Measurements from ENCODE around the gene ADIRF. TPM values are rescaled to one million over a fixed set of nuclear protein-coding genes. Genes with fewer than 3 reads are reported as not detected.
A peak's percentile ranks its signal among the peaks of the same experiment; 100 is the strongest.
"Not testable (repeated sequence)": the region's sequence is repeated elsewhere in the genome, so short reads cannot be mapped to it uniquely, and the experiment has no call there.

ADIRF gene
- total RNA-seq = under 1 TPM in 1 of 5 experiments, not detected in 4; 0.56 TPM
- polyA plus RNA-seq = under 1 TPM in 1 of 2 donors, not detected in 1; 0.64 TPM
- total RNA-seq = 0.40 reads per million

DNA sequence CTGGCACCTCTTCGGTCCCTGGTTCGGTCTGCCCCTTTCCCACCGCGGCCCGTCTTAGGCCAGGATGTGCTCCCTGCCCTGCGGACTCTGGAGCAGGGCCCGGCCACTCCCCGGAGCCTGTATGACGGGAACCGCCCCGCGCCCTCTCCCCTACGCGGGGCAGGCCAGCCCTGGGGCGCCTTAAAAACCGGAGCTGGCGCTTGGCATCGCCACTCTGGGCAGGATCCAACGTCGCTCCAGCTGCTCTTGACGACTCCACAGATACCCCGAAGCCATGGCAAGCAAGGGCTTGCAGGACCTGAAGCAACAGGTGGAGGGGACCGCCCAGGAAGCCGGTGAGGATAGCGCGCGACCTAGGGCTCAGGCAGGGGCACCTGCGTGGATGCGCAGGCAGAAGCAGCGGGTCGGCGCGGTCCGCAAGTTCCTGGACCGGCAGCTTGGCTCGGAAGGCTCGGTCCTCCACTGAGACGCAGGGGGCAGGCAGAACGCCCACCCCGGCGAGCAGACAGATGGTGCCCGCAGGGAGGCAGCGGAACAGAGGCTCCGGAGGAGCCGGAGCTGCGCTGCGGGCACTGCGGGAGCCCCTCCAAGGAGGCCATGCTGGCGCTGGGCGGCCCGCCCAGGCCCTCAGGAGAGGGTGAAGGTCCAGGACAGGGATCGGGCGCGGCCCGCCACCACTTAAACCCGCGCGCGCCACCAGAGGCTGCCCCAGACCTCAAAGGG, at the start of gene ADIRF:
Gene ADIRF, plus strand, starts transcription at position 212 of the 723 bp plus-strand sequence. Its CDS starts 63 bp downstream, at position 275.
- no peaks in the 10 kb centered on the region for H3K27me3 ChIP-seq (ENCODE audit: control insufficient read depth in 2 of 2, insufficient read depth in 2 of 2, low read length in 2 of 2)
- peak within 1 kb of the TSS; percentile 20 for H3K4me3 ChIP-seq (ENCODE audit: low read length)
- POLR2A ChIA-PET = interaction anchor here (1.2 to 2.0 kb wide), 4 partner anchors 8 to 127 kb away, joined by 3 to 9 read pairs (median 6); partner anchors contain the start of gene SHLD2
- H3K36me3 ChIP-seq (ENCODE audit: control insufficient read depth in 2 of 3, insufficient read depth in 3 of 3, low read length in 3 of 3) = no peaks in the 10 kb centered on the region
- Mint-ChIP-seq H3K4me3 (peak within 1 kb of the TSS in 9 of 10 donors; percentile 32 to 85 (median 76)), H3K27me3 (peaks cover 0 to 40% (median 0%) of the 10 kb centered on the region in 5 donors), H3K4me1 (peaks cover 26 to 62% (median 55%) of the 10 kb centered on the region in 7 donors), H3K9me3 (peaks cover 0 to 2% (median 0%) of the 10 kb centered on the region in 11 donors), H3K36me3 (no peaks in the 10 kb centered on the region), H3K27ac (peak within 1 kb of the TSS in 5 of 9 donors; percentile 13 to 77 (median 37))
- intact Hi-C loops (cut with micrococcal nuclease) = loop anchor here in 1 of 2 donors (5.0 kb wide), 1 partner anchor 556 kb away; no protein-coding TSS in a partner anchor
- no peak for ATAC-seq
- no peak within 1 kb of the TSS for H3K27ac ChIP-seq (ENCODE audit: low read depth, low read length)
- no peaks in the 10 kb centered on the region for H3K9me3 ChIP-seq (ENCODE audit: control insufficient read depth in 2 of 3, low read length in 3 of 3)
- CTCF ChIA-PET = interaction anchor here (0.6 to 6.3 kb wide), 3 partner anchors 18 to 254 kb away, joined by 3 to 90 read pairs (median 4); no protein-coding TSS in a partner anchor
- DNase-seq = peak in 4 of 9 donors; percentile 19 to 37 (median 30)
- H3K4me1 ChIP-seq (ENCODE audit: control insufficient read depth in 2 of 2, insufficient read depth in 2 of 2, low read length in 2 of 2) = peaks cover 12 to 45% of the 10 kb centered on the region in 2 donors

DNA sequence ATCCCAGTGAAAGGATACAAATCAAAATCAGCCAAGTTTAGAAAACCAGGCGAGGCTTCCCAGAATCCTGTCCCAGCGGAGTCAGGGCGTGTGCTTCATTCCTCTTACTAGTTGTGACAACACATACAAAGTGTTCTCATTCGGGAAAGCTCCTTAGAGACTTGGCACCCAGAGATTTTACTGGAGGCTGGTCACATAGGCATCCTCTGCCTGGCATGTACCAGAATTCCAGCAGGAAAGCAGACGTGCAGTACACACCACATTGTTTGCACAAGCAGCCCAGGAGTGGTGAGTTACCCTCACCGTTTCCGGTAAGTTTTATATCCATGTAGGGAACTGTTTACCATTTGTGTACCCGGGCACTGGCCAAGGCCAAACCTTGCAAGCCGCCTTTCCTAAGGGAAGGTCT, 45.7 kb upstream of the ADIRF start:
- Mint-ChIP-seq H3K4me3 (no peak overlapping the region), H3K36me3 (peaks cover 0 to 22% (median 9%) of the 10 kb centered on the region in 5 donors), H3K4me1 (no peaks in the 10 kb centered on the region), H3K9me3 (no peaks in the 10 kb centered on the region), H3K27me3 (no peaks in the 10 kb centered on the region), H3K27ac (no peak overlapping the region)
- no peak overlapping the region for H3K4me3 ChIP-seq (ENCODE audit: low read length)
- CTCF ChIA-PET = no interaction called here
- H3K9me3 ChIP-seq (ENCODE audit: control insufficient read depth in 2 of 3, low read length in 3 of 3) = no peaks in the 10 kb centered on the region
- intact Hi-C loops (cut with micrococcal nuclease) = no loop called here
- no peaks in the 10 kb centered on the region for H3K36me3 ChIP-seq (ENCODE audit: control insufficient read depth in 2 of 3, insufficient read depth in 3 of 3, low read length in 3 of 3)
- no peaks in the 10 kb centered on the region for H3K27me3 ChIP-seq (ENCODE audit: control insufficient read depth in 2 of 2, insufficient read depth in 2 of 2, low read length in 2 of 2)
- ATAC-seq (no peak), DNase-seq (no peak)
- no peaks in the 10 kb centered on the region for H3K4me1 ChIP-seq (ENCODE audit: control insufficient read depth in 2 of 2, insufficient read depth in 2 of 2, low read length in 2 of 2)
- POLR2A ChIA-PET = no interaction called here
- H3K27ac ChIP-seq (ENCODE audit: low read depth, low read length) = no peak overlapping the region

DNA sequence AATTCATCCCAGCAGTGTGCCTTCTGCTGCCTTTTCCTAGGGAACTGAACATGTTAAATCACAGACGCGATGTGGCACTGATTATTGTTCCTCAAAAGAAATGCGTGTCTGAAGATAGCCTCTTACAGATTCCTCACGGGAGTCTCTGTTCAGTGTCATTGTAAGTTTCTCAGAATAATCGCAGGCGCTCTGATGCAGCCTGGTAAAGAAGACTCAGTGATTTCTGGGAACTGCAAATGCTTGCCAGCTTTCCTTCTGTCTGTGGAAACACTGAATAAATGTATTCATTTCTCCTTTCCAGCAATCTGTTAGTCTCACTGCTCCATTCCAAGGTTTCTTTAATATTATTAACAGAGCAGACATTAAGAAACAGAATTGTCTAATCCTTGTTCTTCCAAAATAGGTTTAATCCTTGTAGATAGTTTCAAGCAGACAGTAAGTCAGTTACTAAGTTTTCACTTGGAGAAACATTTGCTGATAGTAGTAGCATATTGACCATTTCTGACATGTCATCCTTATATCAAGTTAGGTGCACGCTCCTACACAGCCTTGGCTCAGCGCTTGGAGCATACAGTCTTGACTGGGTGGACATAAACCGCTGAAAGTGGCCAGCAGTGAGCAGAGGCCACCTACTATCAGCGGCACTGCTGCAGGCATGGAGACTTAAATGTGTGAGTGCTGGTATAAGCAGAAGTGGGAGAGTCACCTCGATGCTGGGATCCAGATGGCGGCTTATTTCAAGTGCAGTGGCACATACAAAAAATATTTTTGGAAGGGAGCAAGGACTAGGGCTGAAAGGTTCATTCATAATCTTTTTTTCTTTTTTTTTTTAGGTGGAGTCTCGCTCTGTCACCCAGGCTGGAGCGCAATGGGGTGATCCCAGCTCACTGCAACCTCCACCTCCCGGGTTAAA, 38.6 kb upstream of the ADIRF start:
- intact Hi-C loops (cut with micrococcal nuclease) = no loop called here
- no peak for DNase-seq
- no peaks in the 10 kb centered on the region for H3K9me3 ChIP-seq (ENCODE audit: control insufficient read depth in 2 of 3, low read length in 3 of 3)
- Mint-ChIP-seq H3K27ac (no peak overlapping the region), H3K36me3 (peaks cover 0 to 3% (median 0%) of the 10 kb centered on the region in 5 donors), H3K9me3 (no peaks in the 10 kb centered on the region), H3K4me1 (no peaks in the 10 kb centered on the region), H3K27me3 (no peaks in the 10 kb centered on the region), H3K4me3 (no peak overlapping the region)
- H3K4me1 ChIP-seq (ENCODE audit: control insufficient read depth in 2 of 2, insufficient read depth in 2 of 2, low read length in 2 of 2) = no peaks in the 10 kb centered on the region
- H3K36me3 ChIP-seq (ENCODE audit: control insufficient read depth in 2 of 3, insufficient read depth in 3 of 3, low read length in 3 of 3) = no peaks in the 10 kb centered on the region
- H3K4me3 ChIP-seq (ENCODE audit: low read length) = no peak overlapping the region
- H3K27me3 ChIP-seq (ENCODE audit: control insufficient read depth in 2 of 2, insufficient read depth in 2 of 2, low read length in 2 of 2) = no peaks in the 10 kb centered on the region
- POLR2A ChIA-PET = no interaction called here
- no peak for ATAC-seq
- CTCF ChIA-PET = interaction anchor here (0.6 kb wide), 1 partner anchor 509 kb away, joined by 3 read pairs; no protein-coding TSS in a partner anchor
- no peak overlapping the region for H3K27ac ChIP-seq (ENCODE audit: low read depth, low read length)

DNA sequence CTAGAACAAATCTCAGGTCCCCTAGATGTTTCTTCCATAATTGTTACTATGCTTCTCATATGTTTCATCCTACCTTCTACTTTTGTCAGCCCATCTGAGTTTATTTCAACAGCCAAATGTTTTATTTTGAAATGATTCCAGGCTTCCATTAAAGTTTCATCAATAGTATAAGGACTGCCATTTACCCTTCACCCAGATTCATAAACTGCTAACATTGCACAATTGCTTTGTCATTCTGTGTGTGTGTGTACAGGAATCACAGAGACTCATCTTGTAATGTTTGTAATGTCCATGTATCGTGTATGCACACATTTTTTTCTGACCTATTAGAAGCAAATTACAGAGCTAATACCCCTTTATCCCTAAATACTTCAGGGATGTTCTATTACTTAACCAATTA, 36.4 kb upstream of the ADIRF start:
- Histone ChIP-seq H3K9me3 (ENCODE audit: control insufficient read depth in 2 of 3, low read length in 3 of 3) (no peaks in the 10 kb centered on the region), H3K36me3 (ENCODE audit: control insufficient read depth in 2 of 3, insufficient read depth in 3 of 3, low read length in 3 of 3) (no peaks in the 10 kb centered on the region), H3K4me1 (ENCODE audit: control insufficient read depth in 2 of 2, insufficient read depth in 2 of 2, low read length in 2 of 2) (no peaks in the 10 kb centered on the region), H3K27me3 (ENCODE audit: control insufficient read depth in 2 of 2, insufficient read depth in 2 of 2, low read length in 2 of 2) (no peaks in the 10 kb centered on the region), H3K4me3 (ENCODE audit: low read length) (no peak overlapping the region), H3K27ac (ENCODE audit: low read depth, low read length) (no peak overlapping the region)
- Mint-ChIP-seq H3K4me1 (no peaks in the 10 kb centered on the region), H3K36me3 (peaks cover 0 to 3% (median 0%) of the 10 kb centered on the region in 5 donors), H3K4me3 (no peak overlapping the region), H3K27me3 (no peaks in the 10 kb centered on the region), H3K27ac (no peak overlapping the region), H3K9me3 (no peaks in the 10 kb centered on the region)
- DNase-seq = no peak
- ChIA-PET CTCF (interaction anchor here (1.2 kb wide), 1 partner anchor 35 kb away, joined by 3 read pairs; no protein-coding TSS in a partner anchor), POLR2A (no interaction called here)
- ATAC-seq = no peak
- intact Hi-C loops (cut with micrococcal nuclease) = no loop called here

DNA sequence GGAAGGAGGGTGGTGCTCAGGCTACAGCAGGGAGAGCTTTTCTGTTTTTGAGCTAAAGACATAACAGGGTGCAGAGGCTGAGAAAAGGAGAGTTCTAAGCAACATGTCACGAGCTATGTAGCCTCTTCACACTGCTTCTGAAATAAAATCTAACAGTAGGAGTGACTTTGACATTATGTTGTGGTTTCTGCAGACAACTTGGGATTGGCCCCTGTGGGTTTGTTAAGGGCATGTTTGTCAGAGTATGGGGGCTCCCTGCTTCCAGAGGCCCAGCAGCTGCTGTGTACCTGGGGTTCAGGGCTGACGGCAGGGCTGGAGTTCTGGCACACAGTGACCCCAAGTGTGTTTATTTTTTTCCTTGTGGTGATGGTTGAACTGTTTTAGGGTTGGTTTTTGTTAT, 35.6 kb upstream of the ADIRF start:
- H3K4me1 Mint-ChIP-seq = no peaks in the 10 kb centered on the region
- H3K36me3 Mint-ChIP-seq = peaks cover 0 to 3% (median 0%) of the 10 kb centered on the region in 5 donors
- ChIA-PET CTCF (no interaction called here), POLR2A (no interaction called here)
- Histone ChIP-seq H3K9me3 (ENCODE audit: control insufficient read depth in 2 of 3, low read length in 3 of 3) (no peaks in the 10 kb centered on the region), H3K4me1 (ENCODE audit: control insufficient read depth in 2 of 2, insufficient read depth in 2 of 2, low read length in 2 of 2) (no peaks in the 10 kb centered on the region), H3K27ac (ENCODE audit: low read depth, low read length) (no peak overlapping the region), H3K36me3 (ENCODE audit: control insufficient read depth in 2 of 3, insufficient read depth in 3 of 3, low read length in 3 of 3) (no peaks in the 10 kb centered on the region), H3K27me3 (ENCODE audit: control insufficient read depth in 2 of 2, insufficient read depth in 2 of 2, low read length in 2 of 2) (no peaks in the 10 kb centered on the region), H3K4me3 (ENCODE audit: low read length) (no peak overlapping the region)
- DNase-seq (no peak), ATAC-seq (no peak)
- H3K27ac Mint-ChIP-seq = no peak overlapping the region
- H3K9me3 Mint-ChIP-seq = no peaks in the 10 kb centered on the region
- peaks cover 0 to 2% (median 0%) of the 10 kb centered on the region in 5 donors for H3K27me3 Mint-ChIP-seq
- no peak overlapping the region for H3K4me3 Mint-ChIP-seq
- intact Hi-C loops (cut with micrococcal nuclease) = no loop called here

DNA sequence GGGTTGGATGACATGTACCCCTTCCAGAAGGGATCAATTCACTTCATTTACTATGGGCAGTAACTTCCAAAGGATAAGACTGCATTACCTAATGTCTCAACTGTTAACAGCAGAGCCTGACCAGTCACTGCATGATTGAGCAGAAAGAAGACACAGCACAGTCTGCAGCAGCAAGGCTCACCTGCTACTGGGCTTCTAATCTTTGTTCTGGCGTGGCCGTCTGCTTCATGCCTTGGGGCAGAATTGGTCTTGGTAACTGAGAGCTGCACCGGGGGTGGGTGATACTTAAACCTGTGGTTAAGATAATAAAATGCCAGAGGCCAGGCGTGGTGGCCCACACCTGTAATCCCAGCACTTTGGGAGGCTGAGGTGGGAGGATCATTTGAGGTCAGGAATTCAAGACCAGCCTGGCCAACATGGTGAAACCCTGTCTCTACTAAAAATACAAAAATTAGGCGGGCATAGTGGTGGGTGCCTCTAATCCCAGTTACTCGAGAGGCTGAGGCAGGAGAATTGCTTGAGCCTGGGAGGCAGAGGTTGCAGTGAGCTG, 34.0 kb upstream of the ADIRF start:
- intact Hi-C loops (cut with micrococcal nuclease); H3K4me1 ChIP-seq (ENCODE audit: control insufficient read depth in 2 of 2, insufficient read depth in 2 of 2, low read length in 2 of 2); H3K27ac Mint-ChIP-seq; H3K4me3 Mint-ChIP-seq; H3K36me3 ChIP-seq (ENCODE audit: control insufficient read depth in 2 of 3, insufficient read depth in 3 of 3, low read length in 3 of 3); CTCF ChIA-PET; H3K9me3 Mint-ChIP-seq; H3K36me3 Mint-ChIP-seq; POLR2A ChIA-PET; H3K4me1 Mint-ChIP-seq; ATAC-seq; H3K4me3 ChIP-seq (ENCODE audit: low read length); DNase-seq; H3K9me3 ChIP-seq (ENCODE audit: control insufficient read depth in 2 of 3, low read length in 3 of 3); H3K27me3 Mint-ChIP-seq; H3K27ac ChIP-seq (ENCODE audit: low read depth, low read length); H3K27me3 ChIP-seq (ENCODE audit: control insufficient read depth in 2 of 2, insufficient read depth in 2 of 2, low read length in 2 of 2): not testable (repeated sequence)
